ELR (cell line): Measurements from ENCODE around the gene USP35.
"Not testable (repeated sequence)": the region's sequence is repeated elsewhere in the genome, so short reads cannot be mapped to it uniquely, and the experiment has no call there.

Experiments
- DNase-seq: peaks from one replicate; pipeline ENCODE4 v3.0.0-alpha.2; 2015; ENCODE audit warnings: low read depth

The USP35 gene

GRCh38 chr11:78233046-78233445 is 44.3 kb downstream of the USP35 start:
- DNase-seq, result not testable (repeated sequence)

- DNase-seq, result no peak
These were observed 45.3 kb downstream of the USP35 start for GRCh38 chr11:78234006-78234405.

GRCh38 chr11:78237293-78238046 is 48.8 kb downstream of the USP35 start:
- no peak for DNase-seq

- DNase-seq, result no peak
These were observed 51.1 kb downstream of the USP35 start for GRCh38 chr11:78239781-78240180.

GRCh38 chr11:78241475-78241874 is 52.8 kb downstream of the USP35 start:
- DNase-seq, result no peak

GRCh38 chr11:78244080-78244479 is 55.4 kb downstream of the USP35 start:
- DNase-seq, result no peak

- DNase-seq, result no peak
These were observed 56.0 kb downstream of the USP35 start for GRCh38 chr11:78244546-78245255.

- DNase-seq, result no peak
These were observed 59.5 kb downstream of the USP35 start for GRCh38 chr11:78248191-78248590.

GRCh38 chr11:78248903-78249302 is 60.2 kb downstream of the USP35 start:
- no peak for DNase-seq

GRCh38 chr11:78250099-78250498 is 61.4 kb downstream of the USP35 start:
- no peak for DNase-seq

GRCh38 chr11:78251083-78251775 is 62.5 kb downstream of the USP35 start:
- peak; percentile 15 for DNase-seq

- peak; percentile 86 for DNase-seq
These were observed 65.1 kb downstream of the USP35 start for GRCh38 chr11:78253797-78254196.

GRCh38 chr11:78254268-78254667 is 65.5 kb downstream of the USP35 start:
- no peak for DNase-seq

GRCh38 chr11:78255919-78256318 is 67.2 kb downstream of the USP35 start:
- no peak for DNase-seq

- no peak for DNase-seq
These were observed 68.2 kb downstream of the USP35 start for GRCh38 chr11:78256962-78257361.

GRCh38 chr11:78257654-78258053 is 68.9 kb downstream of the USP35 start:
- no peak for DNase-seq

- no peak for DNase-seq
These were observed 71.2 kb downstream of the USP35 start for GRCh38 chr11:78259777-78260487.

GRCh38 chr11:78261367-78261766 is 72.6 kb downstream of the USP35 start:
- DNase-seq, result no peak

GRCh38 chr11:78261828-78262227 is 73.1 kb downstream of the USP35 start:
- DNase-seq, result no peak

GRCh38 chr11:78262238-78262637 is 73.5 kb downstream of the USP35 start:
- DNase-seq, result no peak

- no peak for DNase-seq
These were observed 74.0 kb downstream of the USP35 start for GRCh38 chr11:78262691-78263090.
